Kidney (tissue), 14 donors: ENCODE results near the gene STAB2. TPM values are rescaled to one million over a fixed set of nuclear protein-coding genes. Genes with fewer than 3 reads are reported as not detected.

Experiments
- DNase-seq, 5 donors: peaks; one replicate each; pipeline ENCODE4 v3.0.0-alpha.2; 2013 to 2020
- FAIRE-seq: peaks from 2 replicates; lab custom pipeline; 2012; peaks lifted over from hg19 to GRCh38; lab: Jason Lieb, UNC
- H3K27ac ChIP-seq, 2 donors: one replicate each; pipeline ENCODE4 v1.7.0; 2013; ENCODE audit warnings: low read depth in 2 of 2, low read length in 2 of 2, inconsistent platforms in 1 of 2
- H3K27me3 ChIP-seq: one replicate; pipeline ENCODE4 v1.7.1; 2013; ENCODE audit warnings: low read length, inconsistent platforms; ENCODE audit not compliant: control insufficient read depth, insufficient read depth
- H3K36me3 ChIP-seq, 3 donors: one replicate each; pipeline versions ENCODE4 v1.7.0 to v1.7.1; 2013; ENCODE audit warnings: low read length in 3 of 3, control low read depth in 1 of 3, inconsistent platforms in 1 of 3; ENCODE audit not compliant: insufficient read depth in 3 of 3, control insufficient read depth in 2 of 3
- H3K4me1 ChIP-seq, 3 donors: one replicate each; pipeline versions ENCODE4 v1.7.0 to v1.7.1; 2013; ENCODE audit warnings: low read length in 3 of 3, inconsistent platforms in 1 of 3, low read depth in 1 of 3; ENCODE audit not compliant: control insufficient read depth in 2 of 3, insufficient read depth in 2 of 3
- H3K4me3 ChIP-seq, 3 donors: one replicate each; pipeline versions ENCODE4 v1.7.0 to v1.8.1; 2013; ENCODE audit warnings: low read length in 3 of 3, control low read depth in 1 of 3, inconsistent platforms in 1 of 3
- H3K9ac ChIP-seq, 3 donors: one replicate each; pipeline versions ENCODE4 v1.7.0 to v1.7.1; 2013; ENCODE audit warnings: low read length in 3 of 3, control low read depth in 1 of 3, inconsistent platforms in 1 of 3
- H3K9me3 ChIP-seq, 3 donors: one replicate each; pipeline versions ENCODE4 v1.7.0 to v1.7.1; 2013; ENCODE audit warnings: low read length in 3 of 3, control low read depth in 1 of 3, inconsistent platforms in 1 of 3; ENCODE audit not compliant: control insufficient read depth in 2 of 3, insufficient read depth in 1 of 3
- CTCF ChIP-seq: IDR thresholded peaks from 3 replicates; pipeline ENCODE4 v1.5.1; 2012; ENCODE audit warnings: mild to moderate bottlenecking, moderate library complexity, borderline replicate concordance; ENCODE audit not compliant: insufficient read depth; ENCODE audit errors: extremely low read depth
- intact Hi-C: fragments of 100-400 bp; cut with DNase I; formaldehyde crosslinking; loops from one replicate; pipeline ENCODE4 v1.11.1; 2022
- polyA plus RNA-seq: library from polyadenylated mRNA; stranded (reverse); fragments of 350-450 nt; fragmentation: Illumina TruSeq; extraction: RNeasy Lipid Tissue Mini Kit (QIAGEN cat#74804); gene quantifications from one replicate; pipeline ENCODE4 v1.2.3, GENCODE V29; 2014; ENCODE audit warnings: low read depth, low replicate concordance; ENCODE audit not compliant: insufficient read depth
- total RNA-seq: library from RNA; stranded (reverse); fragmentation: NEBNext Ultra II Directional; extraction: Animal tissue kit (Norgen Biotek cat#: 25700); gene quantifications from one replicate; pipeline ENCODE4 v1.2.1, GENCODE V29; 2021
- donor health status: control.
- donor health status: control.
- donor health status: control.
- donor health status: control.
- donor health status: control.
- donor health status: DM: yes; HTN: yes; CAD: no.
- donor health status: Normal renal cell carcinoma (clear cell type).

Gene STAB2
- total and polyA plus RNA-seq, 2 donors from 2014 or later: 0.16 TPM; not detected in 1

DNA sequence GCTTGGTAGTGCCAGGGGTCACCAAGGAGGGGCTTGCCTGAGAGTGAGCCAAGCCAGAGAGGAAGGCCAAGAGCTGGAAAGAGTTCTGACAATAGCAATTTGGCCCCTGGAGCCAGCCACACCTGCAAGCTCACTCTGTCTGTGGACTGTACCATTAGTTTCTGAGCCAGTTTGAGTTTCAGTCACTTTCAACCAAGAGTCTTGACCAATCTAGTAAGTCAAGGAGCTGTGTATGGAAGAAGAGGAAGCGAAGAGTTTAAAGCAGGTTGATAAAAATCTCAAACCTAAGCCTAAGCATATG lies 215.5 kb downstream of the STAB2 start:
- no peaks in the 10 kb centered on the region for H3K27me3 ChIP-seq
- FAIRE-seq (no peak), DNase-seq (no peak)
- H3K36me3 ChIP-seq: peaks cover 0 to 5% (median 0%) of the 10 kb centered on the region in 3 donors
- H3K4me1 ChIP-seq: peaks cover 0 to 9% (median 0%) of the 10 kb centered on the region in 3 donors
- no peak overlapping the region for H3K9ac ChIP-seq
- no peak overlapping the region for H3K27ac ChIP-seq
- H3K9me3 ChIP-seq: no peaks in the 10 kb centered on the region
- intact Hi-C loops: no loop called here
- TF ChIP-seq CTCF: no peak
- H3K4me3 ChIP-seq: no peak overlapping the region

- H3K9ac ChIP-seq: no peak overlapping the region
- no peak for TF ChIP-seq CTCF
- no peak overlapping the region for H3K27ac ChIP-seq
- DNase-seq (no peak), FAIRE-seq (no peak)
- no peaks in the 10 kb centered on the region for H3K36me3 ChIP-seq
- no peak overlapping the region for H3K4me3 ChIP-seq
- intact Hi-C loops: no loop called here
- no peaks in the 10 kb centered on the region for H3K9me3 ChIP-seq
- no peaks in the 10 kb centered on the region for H3K27me3 ChIP-seq
- peaks cover 0 to 9% (median 0%) of the 10 kb centered on the region in 3 donors for H3K4me1 ChIP-seq
Measured at GRCh38 chr12:103803847-103804246, 216.8 kb downstream of the STAB2 start.

DNA sequence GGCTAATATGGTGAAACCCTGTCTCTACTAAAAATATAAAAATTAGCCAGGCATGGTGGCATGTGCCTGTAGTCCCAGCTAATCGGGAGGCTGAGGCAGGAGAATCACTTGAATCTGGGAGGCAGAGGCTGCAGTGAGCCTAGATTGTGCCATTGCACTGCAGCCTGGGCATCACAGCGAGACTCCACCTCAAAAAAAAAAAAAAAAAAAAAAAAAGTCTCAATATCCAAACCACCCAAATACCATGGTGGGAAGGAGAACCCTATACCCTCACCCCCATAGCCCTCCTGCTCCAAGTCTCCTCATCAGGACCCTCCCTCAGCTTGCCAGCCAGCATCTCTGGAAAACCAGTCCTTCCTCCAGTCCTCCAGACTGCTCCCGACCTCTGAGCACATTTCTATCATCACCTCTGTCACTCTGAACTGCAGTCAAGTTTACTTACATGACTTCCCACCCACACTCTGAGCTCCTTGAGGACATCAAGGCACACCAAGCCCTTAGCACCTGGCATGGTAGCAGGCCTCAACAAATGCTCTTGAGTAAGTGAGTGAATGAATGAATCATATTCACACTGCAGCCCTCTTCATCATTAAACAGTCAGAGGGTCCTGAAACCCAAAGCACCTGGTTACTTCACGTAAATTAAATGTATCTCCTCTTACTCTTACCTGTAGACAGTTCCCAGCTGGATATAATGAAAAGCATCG lies 218.7 kb downstream of the STAB2 start:
- Histone ChIP-seq H3K36me3 (no peaks in the 10 kb centered on the region), H3K9ac (no peak overlapping the region), H3K27me3 (no peaks in the 10 kb centered on the region), H3K4me1 (no peaks in the 10 kb centered on the region), H3K4me3 (no peak overlapping the region), H3K27ac (no peak overlapping the region), H3K9me3 (no peaks in the 10 kb centered on the region)
- no peak for FAIRE-seq
- intact Hi-C loops: no loop called here
- no peak for TF ChIP-seq CTCF
- no peak for DNase-seq

GRCh38 chr12:103806803-103807202 lies 219.7 kb downstream of the STAB2 start:
- Histone ChIP-seq H3K9ac (no peak overlapping the region), H3K4me1 (no peaks in the 10 kb centered on the region), H3K27me3 (no peaks in the 10 kb centered on the region), H3K36me3 (no peaks in the 10 kb centered on the region), H3K27ac (no peak overlapping the region), H3K9me3 (no peaks in the 10 kb centered on the region), H3K4me3 (no peak overlapping the region)
- no peak for DNase-seq
- TF ChIP-seq CTCF: no peak
- FAIRE-seq: no peak
- intact Hi-C loops: no loop called here
